Naive thymus-derived CD4-positive, alpha-beta T cell (primary cell): ENCODE results near the gene BAAT. TPM values are rescaled to one million over a fixed set of nuclear protein-coding genes. Genes with fewer than 3 reads are reported as not detected.

Source experiments
- ATAC-seq: fragments of 150-1000 bp; cut with Tn5 transposase; 2 replicates; pipeline ENCODE4 v1.10.0; 2021; ENCODE audit warnings: mild to moderate bottlenecking, moderate library complexity
- CTCF ChIA-PET: fragments of 350-600 bp; sonication (Branson Sonifier 250); formaldehyde crosslinking; loops from one replicate; lab custom pipeline; 2021; ENCODE audit warnings: antibody characterized with exemption; lab: Charles Lee
- POLR2A ChIA-PET: fragments of 350-600 bp; sonication (Branson Sonifier 250); formaldehyde crosslinking; loops from one replicate; lab custom pipeline; 2021; ENCODE audit warnings: antibody characterized with exemption, inconsistent platforms; lab: Charles Lee
- DNase-seq, 9 donors: peaks; one replicate each; pipeline versions ENCODE4 v3.0.0 to v3.0.0-alpha.2; 2020 to 2022; ENCODE audit warnings: mixed read lengths in 1 of 9
- H3K27ac ChIP-seq: one replicate; pipeline ENCODE4 v1.7.0; 2013; ENCODE audit warnings: mild to moderate bottlenecking, low read depth, low read length, moderate library complexity
- H3K27me3 ChIP-seq, 2 donors: one replicate each; pipeline ENCODE4 v1.7.0; 2013; ENCODE audit warnings: low read length in 2 of 2, mild to moderate bottlenecking in 2 of 2, moderate library complexity in 2 of 2; ENCODE audit not compliant: control insufficient read depth in 2 of 2, insufficient read depth in 2 of 2
- H3K36me3 ChIP-seq, 3 experiments: 1 replicate in 2 of 3; 2 replicates in 1 of 3; pipeline ENCODE4 v1.7.0; 2013; ENCODE audit warnings: low read length in 3 of 3, mild to moderate bottlenecking in 3 of 3, moderate library complexity in 1 of 3; ENCODE audit not compliant: insufficient read depth in 3 of 3, control insufficient read depth in 2 of 3
- H3K4me1 ChIP-seq, 2 donors: one replicate each; pipeline ENCODE4 v1.7.0; 2013; ENCODE audit warnings: low read length in 2 of 2, mild to moderate bottlenecking in 2 of 2, moderate library complexity in 1 of 2; ENCODE audit not compliant: control insufficient read depth in 2 of 2, insufficient read depth in 2 of 2
- H3K4me3 ChIP-seq: 2 replicates; pipeline ENCODE4 v1.7.0; 2013; ENCODE audit warnings: mild to moderate bottlenecking, low read length
- H3K9me3 ChIP-seq, 3 experiments: 1 replicate in 2 of 3; 2 replicates in 1 of 3; pipeline ENCODE4 v1.7.0; 2013; ENCODE audit warnings: low read length in 3 of 3; ENCODE audit not compliant: control insufficient read depth in 2 of 3
- H3K27ac Mint-ChIP-seq, 9 donors: one replicate each; pipeline ENCODE4 v1.8.0; 2020 to 2022; ENCODE audit warnings: mixed read lengths in 9 of 9, mild to moderate bottlenecking in 8 of 9, moderate library complexity in 5 of 9, inconsistent platforms in 2 of 9
- H3K27me3 Mint-ChIP-seq, 5 donors: one replicate each; pipeline ENCODE4 v1.8.0; 2021 to 2022; ENCODE audit warnings: mixed read lengths in 5 of 5, mild to moderate bottlenecking in 1 of 5
- H3K36me3 Mint-ChIP-seq, 5 donors: one replicate each; pipeline ENCODE4 v1.8.0; 2020 to 2022; ENCODE audit warnings: mixed read lengths in 5 of 5, mild to moderate bottlenecking in 3 of 5, inconsistent platforms in 1 of 5
- H3K4me1 Mint-ChIP-seq, 7 donors: one replicate each; pipeline ENCODE4 v1.8.0; 2020 to 2022; ENCODE audit warnings: mixed read lengths in 7 of 7, mild to moderate bottlenecking in 3 of 7, inconsistent platforms in 1 of 7
- H3K4me3 Mint-ChIP-seq, 10 donors: one replicate each; pipeline ENCODE4 v1.8.0; 2020 to 2022; ENCODE audit warnings: mild to moderate bottlenecking in 10 of 10, mixed read lengths in 10 of 10, moderate library complexity in 6 of 10, inconsistent platforms in 2 of 10
- H3K9me3 Mint-ChIP-seq, 11 donors: one replicate each; pipeline ENCODE4 v1.8.0; 2020 to 2022; ENCODE audit warnings: mixed read lengths in 11 of 11, mild to moderate bottlenecking in 4 of 11, inconsistent platforms in 1 of 11, moderate library complexity in 1 of 11
- intact Hi-C, 2 donors: fragments of 100-400 bp; cut with micrococcal nuclease; formaldehyde crosslinking; loops; one replicate each; pipeline ENCODE4 v1.15.1; 2023
- polyA plus RNA-seq, 2 donors: library from polyadenylated mRNA; unstranded; fragments of 300-500 nt; fragmentation: Illumina TruSeq; gene quantifications; one replicate each; pipeline ENCODE4 v1.2.3, GENCODE V29; 2021
- total RNA-seq, 6 experiments: library from RNA in 5 of 6; stranded (reverse) in 5 of 6; gene quantifications; 1 replicate in 5 of 6; 2 replicates in 1 of 6; pipeline ENCODE4 v1.2.3 and lab custom pipeline; 2021 to 2026

BAAT gene
- total and polyA plus RNA-seq, 7 experiments from 2014 or later, result 0.07 TPM; not detected in 6

GRCh38 chr9:101369884-101370531 lies 14.8 kb downstream of the BAAT start:
- Mint-ChIP-seq H3K4me1 (no peaks in the 10 kb centered on the region), H3K36me3 (no peaks in the 10 kb centered on the region), H3K27ac (no peak overlapping the region), H3K4me3 (no peak overlapping the region), H3K9me3 (peaks cover 0 to 4% (median 0%) of the 10 kb centered on the region in 11 donors), H3K27me3 (peaks cover 2 to 20% (median 11%) of the 10 kb centered on the region in 5 donors)
- Histone ChIP-seq H3K4me3 (no peak overlapping the region), H3K27ac (no peak overlapping the region), H3K9me3 (no peaks in the 10 kb centered on the region), H3K36me3 (no peaks in the 10 kb centered on the region), H3K27me3 (no peaks in the 10 kb centered on the region), H3K4me1 (no peaks in the 10 kb centered on the region)
- POLR2A ChIA-PET, result no interaction called here
- intact Hi-C loops, result loop anchor here in 1 of 2 donors (5.0 kb wide), 1 partner anchor 193 kb away; no protein-coding TSS in a partner anchor
- DNase-seq, result no peak
- ATAC-seq, result no peak
- CTCF ChIA-PET, result no interaction called here

DNA sequence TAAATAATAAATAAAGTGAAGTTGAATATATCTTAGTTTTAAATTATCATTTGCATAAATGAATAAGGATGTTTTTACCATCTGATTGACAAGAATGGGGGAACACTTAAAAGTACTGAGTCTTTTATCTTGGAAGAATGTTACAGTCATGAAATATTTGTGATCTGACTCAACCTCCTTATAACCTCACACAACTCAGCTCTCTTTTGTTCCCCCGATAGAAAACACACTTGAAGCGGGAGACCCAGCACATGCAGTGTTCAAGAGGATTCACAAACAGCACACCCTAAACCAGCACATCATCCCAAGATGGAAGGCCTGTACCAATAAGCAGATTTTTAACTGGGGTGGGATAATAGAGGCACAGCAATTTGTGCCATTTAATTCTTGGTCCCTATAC lies 15.5 kb downstream of the BAAT start:
- intact Hi-C loops, result loop anchor here in 1 of 2 donors (5.0 kb wide), 1 partner anchor 192 kb away; no protein-coding TSS in a partner anchor
- Histone ChIP-seq H3K9me3 (no peaks in the 10 kb centered on the region), H3K27me3 (no peaks in the 10 kb centered on the region), H3K4me3 (no peak overlapping the region), H3K4me1 (no peaks in the 10 kb centered on the region), H3K36me3 (no peaks in the 10 kb centered on the region), H3K27ac (no peak overlapping the region)
- ATAC-seq, result no peak
- DNase-seq, result no peak
- CTCF ChIA-PET, result no interaction called here
- H3K4me3 Mint-ChIP-seq, result no peak overlapping the region
- peaks cover 2 to 14% (median 11%) of the 10 kb centered on the region in 5 donors for H3K27me3 Mint-ChIP-seq
- H3K36me3 Mint-ChIP-seq, result no peaks in the 10 kb centered on the region
- H3K9me3 Mint-ChIP-seq, result peaks cover 0 to 4% (median 0%) of the 10 kb centered on the region in 11 donors
- POLR2A ChIA-PET, result no interaction called here
- H3K27ac Mint-ChIP-seq, result no peak overlapping the region
- no peaks in the 10 kb centered on the region for H3K4me1 Mint-ChIP-seq

DNA sequence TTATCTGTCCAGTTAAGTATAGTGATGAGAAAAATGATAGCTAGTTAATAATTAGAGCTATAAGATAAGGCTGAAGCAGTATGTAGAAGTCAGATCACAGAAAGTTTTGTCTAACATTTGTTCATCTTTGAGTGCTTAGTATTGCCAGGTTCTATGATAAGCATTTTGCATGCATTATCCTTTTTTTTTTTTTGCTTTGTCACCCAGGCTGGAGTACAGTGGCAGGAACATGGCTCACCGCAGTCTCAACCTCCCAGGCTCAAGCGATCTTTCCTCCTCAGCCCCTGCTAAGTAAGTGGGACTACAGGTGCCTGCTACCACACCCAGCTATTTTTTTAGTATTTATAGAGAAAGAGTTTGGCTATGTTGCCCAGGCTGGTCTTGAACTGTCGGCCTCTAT lies 17.5 kb downstream of the BAAT start:
- Histone ChIP-seq H3K27ac (no peak overlapping the region), H3K4me3 (no peak overlapping the region), H3K9me3 (no peaks in the 10 kb centered on the region), H3K27me3 (no peaks in the 10 kb centered on the region), H3K36me3 (no peaks in the 10 kb centered on the region), H3K4me1 (no peaks in the 10 kb centered on the region)
- peaks cover 0 to 1% (median 0%) of the 10 kb centered on the region in 11 donors for H3K9me3 Mint-ChIP-seq
- no peak overlapping the region for H3K27ac Mint-ChIP-seq
- no peaks in the 10 kb centered on the region for H3K4me1 Mint-ChIP-seq
- ATAC-seq (no peak), DNase-seq (no peak)
- ChIA-PET POLR2A (no interaction called here), CTCF (interaction anchor here (0.7 kb wide), 1 partner anchor 1978 kb away, joined by 5 read pairs; no protein-coding TSS in a partner anchor)
- H3K27me3 Mint-ChIP-seq, result peaks cover 0 to 14% (median 11%) of the 10 kb centered on the region in 5 donors
- no peaks in the 10 kb centered on the region for H3K36me3 Mint-ChIP-seq
- intact Hi-C loops, result loop anchor here in 1 of 2 donors (5.0 kb wide), 1 partner anchor 190 kb away; no protein-coding TSS in a partner anchor
- no peak overlapping the region for H3K4me3 Mint-ChIP-seq

GRCh38 chr9:101366038-101366756 lies 18.6 kb downstream of the BAAT start:
- CTCF ChIA-PET, result no interaction called here
- ATAC-seq, result no peak

GRCh38 chr9:101365181-101365580 lies 19.6 kb downstream of the BAAT start:
- ATAC-seq, result no peak
- Histone ChIP-seq H3K9me3 (no peaks in the 10 kb centered on the region), H3K4me3 (no peak overlapping the region), H3K27ac (no peak overlapping the region), H3K4me1 (no peaks in the 10 kb centered on the region), H3K27me3 (no peaks in the 10 kb centered on the region), H3K36me3 (no peaks in the 10 kb centered on the region)
- no peaks in the 10 kb centered on the region for H3K4me1 Mint-ChIP-seq
- CTCF ChIA-PET, result no interaction called here
- H3K9me3 Mint-ChIP-seq, result peaks cover 0 to 2% (median 0%) of the 10 kb centered on the region in 11 donors
- POLR2A ChIA-PET, result no interaction called here
- intact Hi-C loops, result loop anchor here in 1 of 2 donors (5.0 kb wide), 1 partner anchor 188 kb away; no protein-coding TSS in a partner anchor
- H3K36me3 Mint-ChIP-seq, result no peaks in the 10 kb centered on the region
- peaks cover 0 to 9% (median 4%) of the 10 kb centered on the region in 5 donors for H3K27me3 Mint-ChIP-seq
- DNase-seq, result no peak
- no peak overlapping the region for H3K27ac Mint-ChIP-seq
- H3K4me3 Mint-ChIP-seq, result no peak overlapping the region

More at GRCh38 chr9:101366038-101366756, 18.6 kb downstream of the BAAT start:
- no peaks in the 10 kb centered on the region for H3K36me3 Mint-ChIP-seq
- POLR2A ChIA-PET, result no interaction called here
- H3K27ac ChIP-seq, result no peak overlapping the region
- no peaks in the 10 kb centered on the region for H3K27me3 ChIP-seq
- no peaks in the 10 kb centered on the region for H3K9me3 Mint-ChIP-seq
- no peaks in the 10 kb centered on the region for H3K4me1 Mint-ChIP-seq
- DNase-seq, result no peak
- H3K4me3 ChIP-seq, result no peak overlapping the region
- peaks cover 0 to 9% (median 6%) of the 10 kb centered on the region in 5 donors for H3K27me3 Mint-ChIP-seq
- intact Hi-C loops, result loop anchor here in 1 of 2 donors (5.0 kb wide), 1 partner anchor 189 kb away; no protein-coding TSS in a partner anchor
- H3K4me1 ChIP-seq, result no peaks in the 10 kb centered on the region
- no peaks in the 10 kb centered on the region for H3K9me3 ChIP-seq
- H3K36me3 ChIP-seq, result no peaks in the 10 kb centered on the region
- no peak overlapping the region for H3K27ac Mint-ChIP-seq
- no peak overlapping the region for H3K4me3 Mint-ChIP-seq

GRCh38 chr9:101362450-101362849 lies 22.4 kb downstream of the BAAT start:
- Mint-ChIP-seq H3K4me1 (no peaks in the 10 kb centered on the region), H3K9me3 (peaks cover 0 to 2% (median 0%) of the 10 kb centered on the region in 11 donors), H3K27ac (no peak overlapping the region), H3K4me3 (no peak overlapping the region), H3K36me3 (no peaks in the 10 kb centered on the region), H3K27me3 (peaks cover 0 to 6% (median under 1%) of the 10 kb centered on the region in 5 donors)
- no peaks in the 10 kb centered on the region for H3K4me1 ChIP-seq
- no peaks in the 10 kb centered on the region for H3K36me3 ChIP-seq
- ATAC-seq (no peak), DNase-seq (no peak)
- no peak overlapping the region for H3K27ac ChIP-seq
- POLR2A ChIA-PET, result no interaction called here
- intact Hi-C loops, result loop anchor here in 1 of 2 donors (5.0 kb wide), 1 partner anchor 615 kb away; no protein-coding TSS in a partner anchor
- H3K4me3 ChIP-seq, result no peak overlapping the region
- no peaks in the 10 kb centered on the region for H3K27me3 ChIP-seq
- no peaks in the 10 kb centered on the region for H3K9me3 ChIP-seq
- CTCF ChIA-PET, result no interaction called here
